SK-N-SH (cell line): ENCODE measurements around the gene SLC44A5. TPM values are rescaled to one million over a fixed set of nuclear protein-coding genes. Genes with fewer than 3 reads are reported as not detected.

Experiments used
- CTCF ChIA-PET: fragments of 300-600, 350-600 bp; formaldehyde crosslinking; extraction: SDS; loops from one replicate; lab custom pipeline; 2021; lab: Yijun Ruan, JAX
- POLR2A ChIA-PET: fragments of 350-600 bp; sonication (Branson Sonifier 250); formaldehyde crosslinking; extraction: SDS; loops from one replicate; lab custom pipeline; 2020; ENCODE audit warnings: antibody characterized with exemption, inconsistent platforms; lab: Yijun Ruan, JAX
- DNase-seq: peaks from one replicate; pipeline ENCODE4 v3.0.0; 2012
- H2AFZ ChIP-seq: fragments of 200-600 bp; sonication (generic); 2 replicates; pipeline ENCODE4 v1.8.1; 2016; ENCODE audit warnings: antibody characterized with exemption, mild to moderate bottlenecking, low read depth
- H3F3A ChIP-seq: fragments of 200-600 bp; sonication (generic); replicated peaks from 2 replicates; pipeline ENCODE3; 2016; ENCODE audit warnings: antibody characterized with exemption, mild to moderate bottlenecking; ENCODE audit not compliant: insufficient read depth
- H3K27ac ChIP-seq, 2 experiments: fragments of 200-500 bp in 1 of 2; fragments of 200-600 bp in 1 of 2; sonication (Bioruptor generic) in 1 of 2; sonication (generic), shearing (Covaris generic) in 1 of 2; 2 replicates each; pipeline versions ENCODE4 v1.5.1 to v1.6.1; 2014 to 2016; ENCODE audit warnings: low read depth in 2 of 2, inconsistent platforms in 1 of 2, low read length in 1 of 2, mild to moderate bottlenecking in 1 of 2, mixed read lengths in 1 of 2
- H3K27me3 ChIP-seq: fragments of 200-600 bp; sonication (generic), shearing (Covaris generic); 2 replicates; pipeline ENCODE4 v1.6.1; 2016; ENCODE audit warnings: mixed run types; ENCODE audit not compliant: insufficient read depth
- H3K36me3 ChIP-seq, 2 experiments: fragments of 200-500 bp in 1 of 2; fragments of 200-600 bp in 1 of 2; sonication (Bioruptor generic) in 1 of 2; sonication (generic) in 1 of 2; replicated peaks in 1 of 2; 2 replicates each; pipeline versions ENCODE3 to v1.5.1; 2014 to 2016; ENCODE audit warnings: low read length in 1 of 2, mild to moderate bottlenecking in 1 of 2; ENCODE audit not compliant: insufficient read depth in 2 of 2, control insufficient read depth in 1 of 2
- H3K4me1 ChIP-seq, 2 experiments: fragments of 200-500 bp in 1 of 2; fragments of 200-600 bp in 1 of 2; sonication (Bioruptor generic) in 1 of 2; sonication (generic), shearing (Covaris generic) in 1 of 2; 2 replicates each; pipeline versions ENCODE4 v1.5.1 to v1.6.1; 2014 to 2016; ENCODE audit warnings: low read depth in 1 of 2, low read length in 1 of 2, mixed run types in 1 of 2; ENCODE audit not compliant: insufficient read depth in 2 of 2, control insufficient read depth in 1 of 2
- H3K4me2 ChIP-seq: fragments of 200-600 bp; sonication (generic), shearing (Covaris generic); 2 replicates; pipeline ENCODE4 v1.6.1; 2017; ENCODE audit warnings: mixed run types
- H3K4me3 ChIP-seq, 2 experiments: fragments of 200-500 bp in 1 of 2; fragments of 200-600 bp in 1 of 2; sonication (Bioruptor generic) in 1 of 2; sonication (generic), shearing (Covaris generic) in 1 of 2; 2 replicates each; pipeline versions ENCODE4 v1.5.1 to v1.8.1; 2014 to 2016; ENCODE audit warnings: low read depth in 2 of 2, inconsistent platforms in 1 of 2, low read length in 1 of 2, mild to moderate bottlenecking in 1 of 2, mixed read lengths in 1 of 2, moderate library complexity in 1 of 2
- H3K79me2 ChIP-seq: fragments of 200-600 bp; sonication (generic); 2 replicates; pipeline ENCODE4 v1.8.1; 2017; ENCODE audit warnings: mild to moderate bottlenecking; ENCODE audit not compliant: insufficient read depth
- H3K9ac ChIP-seq: fragments of 200-600 bp; sonication (generic); 2 replicates; pipeline ENCODE4 v1.6.1; 2017; ENCODE audit warnings: mixed run types
- H3K9me2 ChIP-seq: fragments of 200-600 bp; sonication (generic); 2 replicates; pipeline ENCODE4 v1.6.1; 2017; ENCODE audit warnings: mixed run types
- H3K9me3 ChIP-seq: fragments of 200-600 bp; sonication (generic); 2 replicates; pipeline ENCODE4 v1.6.1; 2017; ENCODE audit warnings: mixed run types, mild to moderate bottlenecking, moderate library complexity
- H4K20me1 ChIP-seq: fragments of 200-600 bp; sonication (generic); 2 replicates; pipeline ENCODE4 v1.6.1; 2017; ENCODE audit warnings: mild to moderate bottlenecking, mixed run types; ENCODE audit not compliant: insufficient read depth
- ELF1 ChIP-seq: IDR thresholded peaks from 2 replicates; pipeline ENCODE4 v1.4.0; 2012
- FOSL2 ChIP-seq: IDR thresholded peaks from 2 replicates; pipeline ENCODE4 v1.4.0; 2012; ENCODE audit warnings: low read depth, mild to moderate bottlenecking, moderate library complexity, borderline replicate concordance
- FOXJ3 ChIP-seq: sonication (generic); formaldehyde crosslinking; IDR thresholded peaks from 2 replicates; pipeline ENCODE4 v1.5.1; 2020; ENCODE audit warnings: mild to moderate bottlenecking, missing genetic modification reagents
- FOXM1 ChIP-seq: IDR thresholded peaks from 2 replicates; pipeline ENCODE4 v1.4.0; 2012; ENCODE audit warnings: low read depth, mild to moderate bottlenecking
- IRF3 ChIP-seq: fragments of 150-350 bp; IDR thresholded peaks from 2 replicates; pipeline ENCODE4 v1.6.1; 2016; ENCODE audit warnings: mild to moderate bottlenecking, low read depth, low read length
- JUND ChIP-seq: IDR thresholded peaks from 2 replicates; pipeline ENCODE4 v1.4.0; 2012
- MAX ChIP-seq: IDR thresholded peaks from 2 replicates; pipeline ENCODE4 v1.4.0; 2012; ENCODE audit warnings: low read depth
- MXI1 ChIP-seq: IDR thresholded peaks from 2 replicates; pipeline ENCODE4 v1.6.1; 2012; ENCODE audit warnings: mild to moderate bottlenecking, low read depth, low read length, improper control_type of control experiment
- NFIC ChIP-seq: IDR thresholded peaks from 2 replicates; pipeline ENCODE4 v1.4.0; 2012; ENCODE audit warnings: borderline replicate concordance
- PBX3 ChIP-seq: IDR thresholded peaks from 2 replicates; pipeline ENCODE4; 2012
- RCOR1 ChIP-seq: fragments of 150-350 bp; IDR thresholded peaks from 2 replicates; pipeline ENCODE4 v1.6.1; 2017; ENCODE audit warnings: antibody characterized with exemption, low read length
- REST ChIP-seq: IDR thresholded peaks from 2 replicates; pipeline ENCODE4 v1.6.1; 2012; ENCODE audit warnings: mild to moderate bottlenecking, low read depth, low read length, moderate library complexity
- RFX5 ChIP-seq: IDR thresholded peaks from 2 replicates; pipeline ENCODE4 v1.6.1; 2012; ENCODE audit warnings: mild to moderate bottlenecking, improper control_type of control experiment, low read length
- RXRA ChIP-seq: IDR thresholded peaks from 2 replicates; pipeline ENCODE4 v1.4.0; 2012; ENCODE audit warnings: low read depth, mild to moderate bottlenecking, borderline replicate concordance
- TCF12 ChIP-seq: IDR thresholded peaks from 2 replicates; pipeline ENCODE4 v1.4.0; 2012
- USF1 ChIP-seq: IDR thresholded peaks from 2 replicates; pipeline ENCODE4 v1.4.0; 2012; ENCODE audit warnings: low read depth, borderline replicate concordance
- USF2 ChIP-seq: fragments of 150-350 bp; IDR thresholded peaks from 2 replicates; pipeline ENCODE4 v1.6.1; 2017; ENCODE audit warnings: antibody characterized with exemption, low read length, low read depth, borderline replicate concordance
- polyA plus RNA-seq, 3 experiments: library from polyadenylated mRNA; depleted of rRNA; stranded (reverse); fragments of >200 nt; gene quantifications; 2 replicates each; pipeline ENCODE4 v1.2.3, GENCODE V29; 2012

Gene SLC44A5
- polyA plus RNA-seq, 1 of the 3 experiments (the other 2 are of a cell fraction): 4.9 TPM

- H3K9ac ChIP-seq: no peak overlapping the region
- POLR2A ChIA-PET: no interaction called here
- peaks cover 10% of the 10 kb centered on the region for H3F3A ChIP-seq
- CTCF ChIA-PET: no interaction called here
- no peak overlapping the region for H3K4me3 ChIP-seq
- no peak overlapping the region for H3K27ac ChIP-seq
- H2AFZ ChIP-seq: no peak overlapping the region
- TF ChIP-seq IRF3 (no peak), MAX (no peak), MXI1 (no peak), FOXJ3 (CRISPR knock-in tag) (no peak), RXRA (no peak), FOXM1 (no peak), FOSL2 (peak; percentile 19; the same call in 1 of the 2 replicates), REST (no peak), ELF1 (no peak), USF2 (no peak), RCOR1 (no peak), NFIC (peak; percentile 45; the same call in 1 of the 2 replicates), RFX5 (no peak), JUND (peak; percentile 56), TCF12 (peak; percentile 32; the same call in 1 of the 2 replicates), USF1 (no peak), PBX3 (peak; percentile 77)
- no peak overlapping the region for H3K4me2 ChIP-seq
- H3K9me2 ChIP-seq: no peaks in the 10 kb centered on the region
- H3K79me2 ChIP-seq: no peaks in the 10 kb centered on the region
- H3K36me3 ChIP-seq: peaks cover 0 to 8% of the 10 kb centered on the region in 2 experiments
- no peaks in the 10 kb centered on the region for H3K27me3 ChIP-seq
- no peak for DNase-seq
- no peaks in the 10 kb centered on the region; a peak in 3 of 4 replicates for H3K4me1 ChIP-seq
- no peaks in the 10 kb centered on the region for H4K20me1 ChIP-seq
- no peaks in the 10 kb centered on the region for H3K9me3 ChIP-seq
Measured at GRCh38 chr1:75543705-75544104, 67.2 kb downstream of the SLC44A5 start.
